ENCODE results near the gene CPA5. TPM values are rescaled to one million over a fixed set of nuclear protein-coding genes. Genes with fewer than 3 reads are reported as not detected.

The CPA5 gene, protein sequence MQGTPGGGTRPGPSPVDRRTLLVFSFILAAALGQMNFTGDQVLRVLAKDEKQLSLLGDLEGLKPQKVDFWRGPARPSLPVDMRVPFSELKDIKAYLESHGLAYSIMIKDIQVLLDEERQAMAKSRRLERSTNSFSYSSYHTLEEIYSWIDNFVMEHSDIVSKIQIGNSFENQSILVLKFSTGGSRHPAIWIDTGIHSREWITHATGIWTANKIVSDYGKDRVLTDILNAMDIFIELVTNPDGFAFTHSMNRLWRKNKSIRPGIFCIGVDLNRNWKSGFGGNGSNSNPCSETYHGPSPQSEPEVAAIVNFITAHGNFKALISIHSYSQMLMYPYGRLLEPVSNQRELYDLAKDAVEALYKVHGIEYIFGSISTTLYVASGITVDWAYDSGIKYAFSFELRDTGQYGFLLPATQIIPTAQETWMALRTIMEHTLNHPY
- not detected in 5 replicates for total RNA-seq (2022; extraction: Qiagen RNA extraction; ENCODE audit: low read depth)

DNA sequence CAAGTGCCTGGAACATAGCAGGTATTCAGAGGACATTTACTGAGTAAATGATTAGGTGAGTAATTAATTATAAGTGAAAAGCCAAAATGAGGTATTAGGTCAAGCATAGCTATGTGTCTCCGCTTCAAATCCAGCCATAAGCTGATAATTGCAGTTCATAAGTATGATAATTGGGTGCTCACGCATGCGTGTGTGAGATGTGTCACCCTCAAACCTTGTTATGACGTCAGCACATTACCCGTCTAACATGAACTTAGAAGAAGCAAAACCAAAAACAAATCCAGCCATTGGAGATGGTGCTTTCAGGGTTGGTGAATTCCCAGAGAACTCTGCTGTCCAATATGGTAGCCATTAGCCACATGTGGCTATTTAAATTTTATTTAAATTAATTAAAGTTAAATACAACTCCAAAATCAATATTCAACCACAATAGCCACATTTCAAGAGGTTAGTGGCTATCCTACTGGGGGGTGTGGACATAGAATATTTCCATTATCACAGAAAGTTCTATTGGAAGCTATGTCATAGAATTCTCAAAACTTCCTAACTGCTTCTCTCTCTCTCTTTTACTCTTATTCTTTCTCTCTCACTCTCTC lies at the start of gene CPA5:
TSS of gene CPA5 (plus strand) at position 546 of the 596 bp plus-strand sequence. CDS start 1,670 bp downstream, outside the sequence.

DNA sequence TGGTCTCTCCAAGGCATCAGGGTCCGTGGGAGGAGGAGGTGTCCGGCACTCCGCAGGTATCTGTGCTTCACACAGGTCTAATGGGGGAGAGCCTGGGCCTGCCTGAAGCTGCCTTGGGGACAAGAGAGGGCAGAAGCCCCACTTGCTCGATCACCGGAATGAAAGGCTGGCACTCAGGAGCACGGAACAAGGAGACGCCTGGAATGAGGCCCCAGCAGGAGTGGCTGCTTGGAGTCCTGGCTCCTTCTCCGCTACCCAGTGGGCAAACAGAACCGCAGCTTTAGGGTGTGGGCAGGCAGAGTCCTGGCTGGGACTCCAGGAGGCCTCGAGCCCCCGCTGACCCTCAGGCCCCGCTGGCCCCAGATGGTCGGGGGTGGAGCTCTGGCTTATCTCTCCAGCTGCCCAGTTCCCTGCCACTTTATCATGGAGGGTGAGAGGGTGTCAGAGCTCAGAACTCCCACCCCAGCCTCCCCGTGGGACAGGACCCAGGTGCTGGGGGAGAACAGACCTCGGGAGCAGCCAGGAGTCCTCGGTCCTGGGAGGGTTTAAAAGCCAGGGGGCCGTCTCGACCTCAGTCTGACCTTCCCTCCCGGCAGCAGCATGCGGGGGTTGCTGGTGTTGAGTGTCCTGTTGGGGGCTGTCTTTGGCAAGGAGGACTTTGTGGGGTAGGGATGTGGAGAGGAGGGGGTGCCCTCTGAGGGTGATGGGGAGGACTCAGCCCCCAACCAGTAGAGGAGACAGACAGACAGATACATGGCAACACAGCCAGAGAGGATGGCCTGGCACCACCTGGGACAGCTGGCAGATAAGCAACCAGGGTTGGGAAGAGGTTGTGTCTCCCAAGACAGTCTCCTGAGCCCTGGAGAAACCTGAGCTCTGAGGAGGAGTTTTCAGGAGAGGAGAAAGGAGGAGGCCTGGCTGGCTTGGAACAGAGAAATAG lies 35.6 kb downstream of the CPA5 start, which contains the start of gene CPA1:
TSS of gene CPA1 (plus strand) at position 574 of the 940 bp plus-strand sequence. CDS start at position 601, 27 bp downstream.

Other genes starting within 250 kb of the CPA5 start
- 11.1 to 18.2 TPM (median 15.9 TPM) in 5 replicates for gene TMEM209, start 139.4 kb upstream of the CPA5 start, total RNA-seq (2022; extraction: Qiagen RNA extraction; ENCODE audit: low read depth)
- gene SSMEM1, start 137.0 kb upstream of the CPA5 start, total RNA-seq (2022; extraction: Qiagen RNA extraction; ENCODE audit: low read depth): not detected in 5 replicates
- gene CPA2, start 78.0 kb upstream of the CPA5 start, total RNA-seq (2022; extraction: Qiagen RNA extraction; ENCODE audit: low read depth): 0.15 TPM in 1 of 5 replicates, not detected in the others
- gene CPA4, start 51.7 kb upstream of the CPA5 start, total RNA-seq (2022; extraction: Qiagen RNA extraction; ENCODE audit: low read depth): 6.5 to 9.6 TPM (median 6.8 TPM) in 5 replicates
- not detected in 5 replicates for gene CPA1, start 35.7 kb downstream of the CPA5 start, total RNA-seq (2022; extraction: Qiagen RNA extraction; ENCODE audit: low read depth)
- 11.6 to 13.8 TPM (median 13.3 TPM) in 5 replicates for gene CEP41, start 96.2 kb downstream of the CPA5 start, total RNA-seq (2022; extraction: Qiagen RNA extraction; ENCODE audit: low read depth)
- 30.3 to 39.6 TPM (median 36.7 TPM) in 5 replicates for gene MEST, start 147.3 kb downstream of the CPA5 start, total RNA-seq (2022; extraction: Qiagen RNA extraction; ENCODE audit: low read depth)